ENCODE measurements around the gene PAX7. TPM values are rescaled to one million over a fixed set of nuclear protein-coding genes. Genes with fewer than 3 reads are reported as not detected.

PAX7 gene
- total RNA-seq, 2 donors from 2014 or later, result not detected

DNA sequence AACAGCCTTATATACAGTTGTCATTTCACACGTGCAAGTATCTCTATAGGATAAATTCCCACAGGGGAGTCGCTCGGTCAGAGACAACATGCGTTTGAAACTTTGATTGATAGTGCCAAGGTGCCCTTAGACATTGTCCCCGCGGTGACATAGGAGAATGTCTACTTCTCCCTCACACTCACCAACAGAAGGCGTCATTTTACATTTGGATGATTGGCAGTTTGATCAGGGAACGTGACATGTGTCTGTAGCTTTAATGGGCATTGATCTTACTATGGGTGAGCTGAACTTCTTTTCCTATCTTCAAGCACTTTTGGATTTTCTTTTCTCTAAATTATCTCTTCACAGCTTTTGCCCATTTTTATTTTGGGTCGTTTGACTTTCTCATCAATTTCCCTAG lies 42.6 kb upstream of the PAX7 start:
- DNase-seq (no peak), ATAC-seq (no peak)
- no peaks in the 10 kb centered on the region for H3K9me3 ChIP-seq
- no peak overlapping the region for H3K27ac ChIP-seq
- no peak overlapping the region for H3K4me3 ChIP-seq
- intact Hi-C loops (cut with DNase I), result loop anchor here (10.0 kb wide), 1 partner anchor 483 kb away; the partner anchor contains the start of gene IGSF21
- 25 to 37% methylated on average over 8 to 9 of the region's 9 CpGs for WGBS, 2 donors
- no peaks in the 10 kb centered on the region for H3K27me3 ChIP-seq
- TF ChIP-seq, protein P1, sequence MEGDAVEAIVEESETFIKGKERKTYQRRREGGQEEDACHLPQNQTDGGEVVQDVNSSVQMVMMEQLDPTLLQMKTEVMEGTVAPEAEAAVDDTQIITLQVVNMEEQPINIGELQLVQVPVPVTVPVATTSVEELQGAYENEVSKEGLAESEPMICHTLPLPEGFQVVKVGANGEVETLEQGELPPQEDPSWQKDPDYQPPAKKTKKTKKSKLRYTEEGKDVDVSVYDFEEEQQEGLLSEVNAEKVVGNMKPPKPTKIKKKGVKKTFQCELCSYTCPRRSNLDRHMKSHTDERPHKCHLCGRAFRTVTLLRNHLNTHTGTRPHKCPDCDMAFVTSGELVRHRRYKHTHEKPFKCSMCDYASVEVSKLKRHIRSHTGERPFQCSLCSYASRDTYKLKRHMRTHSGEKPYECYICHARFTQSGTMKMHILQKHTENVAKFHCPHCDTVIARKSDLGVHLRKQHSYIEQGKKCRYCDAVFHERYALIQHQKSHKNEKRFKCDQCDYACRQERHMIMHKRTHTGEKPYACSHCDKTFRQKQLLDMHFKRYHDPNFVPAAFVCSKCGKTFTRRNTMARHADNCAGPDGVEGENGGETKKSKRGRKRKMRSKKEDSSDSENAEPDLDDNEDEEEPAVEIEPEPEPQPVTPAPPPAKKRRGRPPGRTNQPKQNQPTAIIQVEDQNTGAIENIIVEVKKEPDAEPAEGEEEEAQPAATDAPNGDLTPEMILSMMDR (IDR thresholded peaks at IDR 0.05), result no peak
- TF ChIP-seq POLR2A (IDR thresholded peaks at IDR 0.05), result no peak
- no peaks in the 10 kb centered on the region for H3K4me1 ChIP-seq
- H3K36me3 ChIP-seq (replicated peaks in 1 of 2; ENCODE audit: insufficient read depth in 1 of 2, low read depth in 2 of 2), result no peaks in the 10 kb centered on the region

DNA sequence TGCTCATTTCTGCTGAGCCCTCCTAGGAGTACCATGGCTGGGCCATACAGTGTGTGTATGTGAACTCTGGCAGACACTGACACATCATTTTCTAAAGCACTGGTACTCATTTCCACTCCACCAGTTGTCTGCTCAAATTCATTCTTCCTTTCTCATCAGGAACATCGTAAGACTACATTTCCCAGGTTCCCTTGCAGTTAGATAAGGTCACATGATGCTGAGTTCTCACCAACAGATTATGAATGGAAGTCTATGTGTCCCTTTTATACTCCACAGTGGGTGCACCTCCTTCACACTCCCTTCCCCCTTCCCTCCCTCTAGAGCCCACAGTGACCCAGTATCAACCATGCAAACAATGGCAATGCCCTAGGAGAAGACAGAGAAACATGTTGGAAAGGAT lies 38.3 kb upstream of the PAX7 start:
- Histone ChIP-seq H3K4me1 (no peaks in the 10 kb centered on the region), H3K9me3 (no peaks in the 10 kb centered on the region), H3K4me3 (no peak overlapping the region), H3K36me3 (replicated peaks in 1 of 2; ENCODE audit: insufficient read depth in 1 of 2, low read depth in 2 of 2) (no peaks in the 10 kb centered on the region), H3K27ac (no peak overlapping the region), H3K27me3 (no peaks in the 10 kb centered on the region)
- TF ChIP-seq, protein P1 (IDR thresholded peaks at IDR 0.05), result no peak
- 71 to 82% methylated on average over 1 of the region's 1 CpG for WGBS, 2 donors
- DNase-seq (no peak), ATAC-seq (no peak)
- intact Hi-C loops (cut with DNase I), result no loop called here

DNA sequence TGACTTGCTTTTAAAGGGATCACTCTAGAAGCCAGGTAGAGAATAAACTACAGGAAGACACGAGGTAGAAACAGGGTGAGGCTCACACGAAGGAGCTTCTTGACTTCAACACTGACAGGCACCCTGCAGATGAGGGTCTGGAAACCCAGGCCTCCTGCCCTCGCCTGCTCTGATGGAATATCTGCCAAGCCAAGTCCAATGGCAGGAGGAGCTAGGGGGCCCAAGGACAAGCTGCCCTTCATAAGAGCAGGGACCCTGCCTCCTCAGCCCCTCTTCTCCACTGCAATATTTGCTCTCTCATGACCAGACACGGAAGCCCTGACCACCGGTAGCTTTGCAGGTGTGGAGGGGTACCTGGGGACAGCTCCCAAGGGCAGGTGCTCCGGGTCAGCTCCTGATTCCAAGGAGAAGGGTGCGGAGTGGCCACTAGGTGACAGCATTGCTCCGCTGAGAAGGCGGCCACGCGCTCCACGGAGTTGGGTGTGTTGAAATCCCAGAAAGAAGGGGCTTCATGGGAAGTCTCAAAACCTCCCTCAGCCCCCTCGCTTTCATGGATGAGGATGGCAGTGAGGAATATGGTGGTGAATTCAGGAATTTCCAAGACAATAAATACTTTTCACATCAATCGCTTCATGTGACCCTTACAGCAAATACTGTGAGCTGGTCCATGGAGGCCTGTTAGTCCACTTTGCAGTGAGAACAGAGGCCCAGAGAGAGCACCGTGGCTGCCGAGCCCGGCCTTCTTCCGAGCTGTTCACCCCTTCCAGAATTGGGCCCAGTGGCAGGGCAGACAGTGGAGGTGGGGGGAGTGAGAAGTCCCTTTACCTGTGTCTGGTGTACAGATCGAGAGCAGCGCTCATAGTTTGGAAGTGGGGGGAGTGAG lies 33.2 kb upstream of the PAX7 start:
- no peak for TF ChIP-seq POLR2A (IDR thresholded peaks at IDR 0.05)
- TF ChIP-seq, protein P1 (IDR thresholded peaks at IDR 0.05), result peak; percentile 88 to 95 (median 90)
- peak; percentile 74 for ATAC-seq
- Histone ChIP-seq H3K9me3 (no peaks in the 10 kb centered on the region), H3K27ac (no peak overlapping the region), H3K27me3 (no peaks in the 10 kb centered on the region), H3K4me3 (no peak overlapping the region), H3K4me1 (no peaks in the 10 kb centered on the region), H3K36me3 (replicated peaks in 1 of 2; ENCODE audit: insufficient read depth in 1 of 2, low read depth in 2 of 2) (no peaks in the 10 kb centered on the region)
- WGBS, 2 donors, result 6 to 14% methylated on average over 16 to 20 of the region's 20 CpGs
- intact Hi-C loops (cut with DNase I), result loop anchor here (5.0 kb wide), 2 partner anchors 225 to 280 kb away; no protein-coding TSS in a partner anchor
- DNase-seq, result peak; percentile 55 to 71 (median 66)

DNA sequence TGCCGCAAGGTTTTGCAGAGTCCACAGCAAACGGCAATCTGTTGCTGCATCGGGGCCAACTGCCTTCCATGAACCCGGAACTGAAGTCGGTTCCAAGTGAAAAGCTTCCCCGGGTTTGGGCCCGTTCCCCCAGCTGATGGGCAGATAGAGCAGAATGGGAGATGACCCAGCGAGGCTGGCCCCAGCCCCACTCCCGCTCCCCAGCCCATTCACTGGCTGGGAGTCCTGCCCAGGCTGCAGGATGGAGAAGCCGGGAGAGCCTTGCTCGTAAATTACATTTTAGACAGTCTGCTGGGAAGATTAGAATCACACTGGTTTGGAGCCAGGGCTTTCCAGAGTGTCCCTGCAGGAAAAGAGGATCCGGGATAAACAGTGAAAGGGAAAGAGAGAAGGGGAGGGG lies 31.6 kb upstream of the PAX7 start:
- Histone ChIP-seq H3K4me1 (no peaks in the 10 kb centered on the region), H3K4me3 (no peak overlapping the region), H3K36me3 (replicated peaks in 1 of 2; ENCODE audit: insufficient read depth in 1 of 2, low read depth in 2 of 2) (no peaks in the 10 kb centered on the region), H3K9me3 (no peaks in the 10 kb centered on the region), H3K27me3 (no peaks in the 10 kb centered on the region), H3K27ac (no peak overlapping the region)
- TF ChIP-seq, protein P1 (IDR thresholded peaks at IDR 0.05), result no peak
- no peak for TF ChIP-seq POLR2A (IDR thresholded peaks at IDR 0.05)
- intact Hi-C loops (cut with DNase I), result loop anchor here (5.0 kb wide), 2 partner anchors 223 to 278 kb away; no protein-coding TSS in a partner anchor
- WGBS, 2 donors, result 12 to 16% methylated on average over 4 to 12 of the region's 12 CpGs
- ATAC-seq (no peak), DNase-seq (no peak)

Measured in body of pancreas (tissue), 4 donors.